ENCODE measurements around the gene PKMYT1.

DNA sequence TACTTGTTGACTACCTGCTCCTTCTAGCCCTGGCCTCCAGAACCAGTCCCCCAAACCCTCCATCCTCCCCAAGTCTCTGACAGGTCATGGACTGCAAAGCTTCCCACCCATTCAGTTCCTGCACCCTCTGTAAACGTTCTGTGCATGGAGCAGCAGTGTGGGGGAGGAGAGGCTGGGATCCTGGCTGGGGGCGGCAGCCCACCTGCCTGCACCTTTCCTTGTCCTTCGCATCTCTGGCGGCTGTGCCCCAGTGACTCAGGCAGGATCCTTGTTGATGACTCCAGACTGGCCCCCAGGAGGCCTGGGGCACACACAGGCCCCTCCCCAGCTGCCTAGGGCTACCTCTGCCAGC, 1.6 kb upstream of the PKMYT1 start:
- TF ChIP-seq EZH2 (IDR thresholded peaks at IDR 0.05; ENCODE audit: borderline replicate concordance, low read depth, low read length, poor library complexity, severe bottlenecking) = no peak
- TF ChIP-seq, protein P1, sequence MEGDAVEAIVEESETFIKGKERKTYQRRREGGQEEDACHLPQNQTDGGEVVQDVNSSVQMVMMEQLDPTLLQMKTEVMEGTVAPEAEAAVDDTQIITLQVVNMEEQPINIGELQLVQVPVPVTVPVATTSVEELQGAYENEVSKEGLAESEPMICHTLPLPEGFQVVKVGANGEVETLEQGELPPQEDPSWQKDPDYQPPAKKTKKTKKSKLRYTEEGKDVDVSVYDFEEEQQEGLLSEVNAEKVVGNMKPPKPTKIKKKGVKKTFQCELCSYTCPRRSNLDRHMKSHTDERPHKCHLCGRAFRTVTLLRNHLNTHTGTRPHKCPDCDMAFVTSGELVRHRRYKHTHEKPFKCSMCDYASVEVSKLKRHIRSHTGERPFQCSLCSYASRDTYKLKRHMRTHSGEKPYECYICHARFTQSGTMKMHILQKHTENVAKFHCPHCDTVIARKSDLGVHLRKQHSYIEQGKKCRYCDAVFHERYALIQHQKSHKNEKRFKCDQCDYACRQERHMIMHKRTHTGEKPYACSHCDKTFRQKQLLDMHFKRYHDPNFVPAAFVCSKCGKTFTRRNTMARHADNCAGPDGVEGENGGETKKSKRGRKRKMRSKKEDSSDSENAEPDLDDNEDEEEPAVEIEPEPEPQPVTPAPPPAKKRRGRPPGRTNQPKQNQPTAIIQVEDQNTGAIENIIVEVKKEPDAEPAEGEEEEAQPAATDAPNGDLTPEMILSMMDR (conservative IDR thresholded peaks at IDR 0.05; ENCODE audit: low read depth, low read length) = no peak
